Neuronal stem cell (in vitro differentiated cells): Measurements from ENCODE around the gene NUP210L.
A peak's percentile ranks its signal among the peaks of the same experiment; 100 is the strongest.

Experiments
- DNase-seq: peaks from one replicate; pipeline ENCODE4 v3.0.0-alpha.2; 2013; ENCODE audit warnings: low spot score
- H2AFZ ChIP-seq: one replicate; pipeline ENCODE4 v1.6.1; 2013; ENCODE audit warnings: mild to moderate bottlenecking, low read length, inconsistent platforms
- H2AK5ac ChIP-seq: 2 replicates; pipeline ENCODE4 v1.6.1; 2013; ENCODE audit warnings: low read depth, mild to moderate bottlenecking, inconsistent platforms, low read length, moderate library complexity, mixed read lengths
- H2BK120ac ChIP-seq: 2 replicates; pipeline ENCODE4 v1.6.1; 2013; ENCODE audit warnings: low read depth, mild to moderate bottlenecking, inconsistent platforms, low read length, moderate library complexity, mixed read lengths
- H2BK12ac ChIP-seq: one replicate; pipeline ENCODE4 v1.6.1; 2013; ENCODE audit warnings: low read length, inconsistent platforms
- H2BK15ac ChIP-seq: 2 replicates; pipeline ENCODE4 v1.6.1; 2013; ENCODE audit warnings: mild to moderate bottlenecking, low read length, inconsistent platforms, mixed read lengths
- H2BK5ac ChIP-seq: one replicate; pipeline ENCODE4 v1.6.1; 2013; ENCODE audit warnings: inconsistent platforms, mild to moderate bottlenecking, low read length, moderate library complexity
- H3K14ac ChIP-seq: one replicate; pipeline ENCODE4 v1.6.1; 2013; ENCODE audit warnings: low read length, inconsistent platforms
- H3K18ac ChIP-seq: 2 replicates; pipeline ENCODE4 v1.6.1; 2013; ENCODE audit warnings: low read length, inconsistent platforms
- H3K23ac ChIP-seq: 2 replicates; pipeline ENCODE4 v1.6.1; 2013; ENCODE audit warnings: low read depth, mild to moderate bottlenecking, mixed read lengths, low read length, inconsistent platforms; ENCODE audit not compliant: poor library complexity
- H3K27ac ChIP-seq: replicated peaks from 3 replicates; pipeline ENCODE4 v1.5.1; 2013; ENCODE audit warnings: low read length, inconsistent platforms
- H3K27me3 ChIP-seq, 3 experiments: 2 replicates each; pipeline ENCODE4 v1.6.1; 2013; ENCODE audit warnings: low read length in 3 of 3, mild to moderate bottlenecking in 2 of 3, inconsistent platforms in 1 of 3, low read depth in 1 of 3, mixed read lengths in 1 of 3, moderate library complexity in 1 of 3; ENCODE audit not compliant: control insufficient read depth in 3 of 3, insufficient read depth in 3 of 3
- H3K36me3 ChIP-seq, 2 donors: replicated peaks in 1 of 2; 2 replicates each; pipeline ENCODE4 v1.6.1; 2013; ENCODE audit warnings: low read length in 2 of 2; ENCODE audit not compliant: control insufficient read depth in 2 of 2, insufficient read depth in 2 of 2
- H3K4ac ChIP-seq: 2 replicates; pipeline ENCODE4 v1.6.1; 2013; ENCODE audit warnings: inconsistent platforms, mild to moderate bottlenecking, low read length, moderate library complexity
- H3K4me1 ChIP-seq, 2 donors: 1 replicate in 1 of 2; 2 replicates in 1 of 2; pipeline ENCODE4 v1.6.1; 2013; ENCODE audit warnings: low read length in 2 of 2, low read depth in 1 of 2; ENCODE audit not compliant: control insufficient read depth in 2 of 2, insufficient read depth in 1 of 2
- H3K4me2 ChIP-seq: one replicate; pipeline ENCODE4 v1.6.1; 2013; ENCODE audit warnings: mild to moderate bottlenecking, low read length, inconsistent platforms; ENCODE audit not compliant: insufficient read depth, poor library complexity, severe bottlenecking
- H3K4me3 ChIP-seq, 2 donors: 2 replicates each; pipeline ENCODE4 v1.5.1; 2013; ENCODE audit warnings: low read length in 2 of 2, mild to moderate bottlenecking in 2 of 2, inconsistent platforms in 1 of 2, moderate library complexity in 1 of 2
- H3K79me1 ChIP-seq: one replicate; pipeline ENCODE4 v1.6.1; 2013; ENCODE audit warnings: low read depth, mild to moderate bottlenecking, inconsistent platforms, low read length, moderate library complexity
- H3K9ac ChIP-seq: one replicate; pipeline ENCODE4 v1.6.1; 2013; ENCODE audit warnings: mild to moderate bottlenecking, low read depth, low read length, inconsistent platforms; ENCODE audit not compliant: poor library complexity
- H3K9me3 ChIP-seq, 2 donors: replicated peaks in 1 of 2; 2 replicates each; pipeline versions ENCODE3 to v1.6.1; 2013; ENCODE audit warnings: low read length in 2 of 2, mild to moderate bottlenecking in 2 of 2, inconsistent platforms in 1 of 2, low read depth in 1 of 2, mixed read lengths in 1 of 2, moderate library complexity in 1 of 2; ENCODE audit not compliant: control insufficient read depth in 2 of 2, insufficient read depth in 1 of 2
- H4K8ac ChIP-seq: one replicate; pipeline ENCODE4 v1.6.1; 2013; ENCODE audit warnings: low read depth, mild to moderate bottlenecking, inconsistent platforms, low read length, moderate library complexity
- H4K91ac ChIP-seq: one replicate; pipeline ENCODE4 v1.6.1; 2013; ENCODE audit warnings: low read length, low read depth, mild to moderate bottlenecking, inconsistent platforms; ENCODE audit not compliant: poor library complexity
- WGBS, 2 donors: extraction: QIAGEN DNeasy Blood & Tissue Kit; methylation state at CpG; one replicate each; pipeline ENCODE4 v1.1.7; 2013; ENCODE audit warnings: missing lambda C conversion rate in 2 of 2, mixed read lengths in 1 of 2; ENCODE audit not compliant: insufficient read length in 2 of 2, insufficient replicate concordance in 1 of 2; ENCODE audit errors: extremely low coverage in 2 of 2; 5-methylcytosine and 5-hydroxymethylcytosine counted together

NUP210L gene

GRCh38 chr1:153958111-153958960 lies 196.5 kb downstream of the NUP210L start, which contains the start of gene CRTC2:
Gene CRTC2 (minus strand): TSS chr1:153958612. CDS start chr1:153958497, 115 bp downstream.
- Histone ChIP-seq H2AK5ac (no peak within 1 kb of the TSS), H3K4ac (no peak within 1 kb of the TSS), H4K8ac (no peak within 1 kb of the TSS), H4K91ac (no peak within 1 kb of the TSS), H3K14ac (peak within 1 kb of the TSS; percentile 72), H3K9ac (peak within 1 kb of the TSS; percentile 94), H3K27me3 (no peaks in the 10 kb centered on the region), H3K9me3 (no peaks in the 10 kb centered on the region), H3K4me2 (peak within 1 kb of the TSS; percentile 56), H2BK120ac (no peak within 1 kb of the TSS), H2BK12ac (no peak within 1 kb of the TSS), H3K23ac (peak within 1 kb of the TSS; percentile 95), H3K27ac (peak within 1 kb of the TSS; percentile 88), H3K79me1 (peaks cover 18% of the 10 kb centered on the region), H3K18ac (peak within 1 kb of the TSS; percentile 97), H2BK5ac (peak within 1 kb of the TSS; percentile 43), H3K4me1 (peaks cover 21 to 25% of the 10 kb centered on the region in 2 donors), H2AFZ (peak within 1 kb of the TSS; percentile 90), H3K36me3 (peaks cover 20 to 51% of the 10 kb centered on the region in 2 donors), H2BK15ac (no peak within 1 kb of the TSS), H3K4me3 (peak within 1 kb of the TSS; percentile 88 to 97)
- no CpG with 5 or more reads among the region's 75 CpGs for WGBS, 2 donors
- DNase-seq = peak; percentile 97

- H3K9me3 ChIP-seq = no peaks in the 10 kb centered on the region
- H2BK15ac ChIP-seq = no peak overlapping the region
- H4K8ac ChIP-seq = no peak overlapping the region
- no peaks in the 10 kb centered on the region for H3K27me3 ChIP-seq
- peaks cover 18% of the 10 kb centered on the region for H3K79me1 ChIP-seq
- no peak for DNase-seq
- H4K91ac ChIP-seq = no peak overlapping the region
- H3K36me3 ChIP-seq = peaks cover 20 to 53% of the 10 kb centered on the region in 2 donors
- H3K18ac ChIP-seq = peak overlapping the region; percentile 97
- H3K14ac ChIP-seq = peak overlapping the region; percentile 72
- H3K23ac ChIP-seq = peak overlapping the region; percentile 95
- peak overlapping the region; percentile 56 for H3K4me2 ChIP-seq
- H3K4me1 ChIP-seq = peaks cover 21 to 25% of the 10 kb centered on the region in 2 donors
- no peak overlapping the region for H2AK5ac ChIP-seq
- peak overlapping the region; percentile 88 for H3K27ac ChIP-seq
- WGBS, 2 donors = no CpG with 5 or more reads among the region's 13 CpGs
- no peak overlapping the region for H2BK5ac ChIP-seq
- peak overlapping the region; percentile 94 for H3K9ac ChIP-seq
- no peak overlapping the region for H3K4ac ChIP-seq
- H3K4me3 ChIP-seq = peak overlapping the region; percentile 88 to 97
- peak overlapping the region; percentile 90 for H2AFZ ChIP-seq
- no peak overlapping the region for H2BK12ac ChIP-seq
- H2BK120ac ChIP-seq = no peak overlapping the region
Measured at GRCh38 chr1:153957744-153958110, 197.1 kb downstream of the NUP210L start.

GRCh38 chr1:153956997-153957715 lies 197.7 kb downstream of the NUP210L start:
- Histone ChIP-seq H3K9me3 (no peaks in the 10 kb centered on the region), H3K4me3 (peak overlapping the region; percentile 88 to 97), H3K36me3 (peaks cover 26 to 57% of the 10 kb centered on the region in 2 donors), H3K27ac (no peak overlapping the region), H3K4me2 (peak overlapping the region; percentile 56), H3K4ac (no peak overlapping the region), H2BK5ac (no peak overlapping the region), H3K18ac (no peak overlapping the region), H2BK120ac (no peak overlapping the region), H4K91ac (no peak overlapping the region), H2AFZ (peak overlapping the region; percentile 90), H2BK12ac (no peak overlapping the region), H2AK5ac (no peak overlapping the region), H3K79me1 (peaks cover 14% of the 10 kb centered on the region), H2BK15ac (no peak overlapping the region), H3K23ac (no peak overlapping the region), H3K14ac (no peak overlapping the region), H3K27me3 (no peaks in the 10 kb centered on the region), H3K4me1 (peaks cover 15 to 19% of the 10 kb centered on the region in 2 donors), H3K9ac (peak overlapping the region; percentile 94), H4K8ac (no peak overlapping the region)
- WGBS, 2 donors = no CpG with 5 or more reads among the region's 6 CpGs
- DNase-seq = no peak

DNA sequence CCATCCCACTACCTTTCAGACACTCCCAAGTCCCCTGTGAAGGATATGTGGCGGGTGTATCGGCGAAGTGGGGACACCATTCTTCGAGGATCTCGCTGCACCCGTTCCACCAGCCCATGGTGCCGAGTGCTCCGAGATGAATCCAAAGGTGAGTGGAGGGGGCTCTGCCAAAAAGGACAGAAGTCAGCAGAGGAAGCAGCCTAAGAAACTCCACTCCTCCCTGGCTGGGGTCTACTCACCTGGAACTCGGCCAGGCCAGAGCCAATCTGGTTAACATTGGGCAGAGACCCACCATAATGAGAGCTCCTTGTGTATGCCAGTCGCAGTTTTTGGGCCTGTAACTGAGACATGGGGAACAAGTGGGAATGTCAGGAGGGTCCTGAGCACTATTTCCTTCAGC lies 200.0 kb downstream of the NUP210L start:
- no CpG with 5 or more reads among the region's 10 CpGs for WGBS, 2 donors
- H3K27ac ChIP-seq = no peak overlapping the region

More for the DNA sequence above, 200.0 kb downstream of the NUP210L start:
- Histone ChIP-seq H3K18ac (no peak overlapping the region), H2BK120ac (no peak overlapping the region), H3K23ac (no peak overlapping the region), H2BK5ac (no peak overlapping the region), H3K14ac (no peak overlapping the region), H3K4me3 (no peak overlapping the region), H4K91ac (no peak overlapping the region), H3K79me1 (peaks cover 10% of the 10 kb centered on the region), H3K36me3 (peaks cover 21 to 58% of the 10 kb centered on the region in 2 donors), H3K4me1 (peaks cover 9 to 13% of the 10 kb centered on the region in 2 donors), H3K27me3 (no peaks in the 10 kb centered on the region), H3K9ac (no peak overlapping the region), H2BK15ac (no peak overlapping the region), H4K8ac (no peak overlapping the region), H2AK5ac (no peak overlapping the region), H3K4ac (no peak overlapping the region), H2BK12ac (no peak overlapping the region), H3K4me2 (no peak overlapping the region), H2AFZ (no peak overlapping the region), H3K9me3 (no peaks in the 10 kb centered on the region)
- DNase-seq = no peak
